Stimulated activated CD8-positive, alpha-beta memory T cell treated with anti-CD3 and anti-CD28 coated beads, Interleukin-15, amount 100 ng/mL, for 1 hour (primary cell): ENCODE measurements around the gene SLAMF8.

Experiments used
- DNase-seq: peaks from one replicate; pipeline ENCODE4 v3.0.0-alpha.2; 2020; ENCODE audit warnings: low read depth

The SLAMF8 gene

DNA sequence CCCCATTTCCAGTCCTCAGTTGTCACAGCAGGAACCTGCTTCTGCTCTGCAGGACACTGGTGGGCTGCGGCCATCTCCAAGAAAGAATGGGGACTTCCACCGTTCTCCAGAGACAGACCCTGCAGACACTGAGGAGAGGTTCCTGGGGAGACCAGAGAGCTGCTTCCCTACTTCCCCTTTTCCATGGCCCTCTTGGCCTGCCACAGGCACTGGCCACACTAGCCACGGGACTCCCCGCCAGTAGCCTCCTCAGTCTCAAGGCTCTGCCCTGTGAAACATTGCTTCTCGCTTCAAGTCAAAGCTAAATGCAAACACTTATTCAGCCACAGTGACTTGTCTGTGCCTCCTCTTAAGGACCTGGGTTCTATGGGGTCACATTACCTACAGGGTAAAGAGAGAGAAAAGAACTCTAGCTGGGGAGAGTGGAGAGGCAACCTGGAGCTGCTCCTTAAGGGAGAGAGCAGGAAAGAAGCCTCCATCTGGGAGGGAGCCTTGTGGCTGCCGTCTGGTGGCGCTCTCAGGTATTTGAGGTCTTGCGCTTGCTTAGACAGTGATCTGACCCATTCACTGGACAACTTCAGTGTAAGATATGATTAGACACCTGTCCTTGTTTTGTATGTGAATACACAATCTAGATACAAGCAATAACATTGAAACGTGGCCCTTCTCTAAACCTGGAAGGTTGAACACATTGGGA is 5.4 kb upstream of the SLAMF8 start:
- DNase-seq: no peak

DNA sequence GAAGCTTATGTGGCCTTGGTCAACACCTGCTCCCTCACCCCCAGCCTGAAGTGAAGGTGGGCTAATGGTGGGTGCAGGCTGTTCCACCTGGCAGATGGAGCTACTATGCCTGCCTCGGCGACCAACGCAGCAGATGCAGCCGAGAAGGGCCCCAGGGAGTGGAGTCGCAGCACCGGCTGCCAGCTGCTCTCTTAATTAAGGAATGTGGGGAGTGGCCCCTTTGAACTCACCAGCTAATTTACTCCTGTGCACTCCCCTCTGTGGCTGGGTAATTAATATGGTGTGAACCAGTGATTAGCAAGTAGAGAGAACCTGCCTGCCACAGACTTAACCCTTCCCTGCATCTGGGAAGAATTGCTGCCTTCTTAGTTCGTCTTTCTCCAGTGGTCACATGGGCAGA is 3.3 kb upstream of the SLAMF8 start:
- DNase-seq: no peak

DNA sequence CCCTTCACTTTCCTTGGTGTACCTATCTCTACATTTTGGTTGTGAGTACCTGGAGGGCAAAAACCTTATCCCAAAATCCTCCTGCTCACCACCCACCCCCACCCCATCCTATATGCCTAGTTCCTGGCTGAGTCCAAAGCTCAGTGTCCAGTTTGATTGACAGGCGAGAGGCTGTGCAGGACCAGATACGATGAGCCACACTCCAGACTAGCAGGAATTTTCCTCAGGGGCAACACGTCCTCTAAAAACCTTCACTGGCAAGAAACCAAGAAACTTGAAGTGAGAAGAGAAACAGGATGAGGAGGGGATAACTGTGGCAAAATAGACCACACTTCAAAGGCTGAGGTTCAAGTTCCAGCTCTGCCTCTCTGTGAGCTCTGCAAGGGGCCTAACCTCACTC is 1.1 kb upstream of the SLAMF8 start:
- no peak for DNase-seq

DNA sequence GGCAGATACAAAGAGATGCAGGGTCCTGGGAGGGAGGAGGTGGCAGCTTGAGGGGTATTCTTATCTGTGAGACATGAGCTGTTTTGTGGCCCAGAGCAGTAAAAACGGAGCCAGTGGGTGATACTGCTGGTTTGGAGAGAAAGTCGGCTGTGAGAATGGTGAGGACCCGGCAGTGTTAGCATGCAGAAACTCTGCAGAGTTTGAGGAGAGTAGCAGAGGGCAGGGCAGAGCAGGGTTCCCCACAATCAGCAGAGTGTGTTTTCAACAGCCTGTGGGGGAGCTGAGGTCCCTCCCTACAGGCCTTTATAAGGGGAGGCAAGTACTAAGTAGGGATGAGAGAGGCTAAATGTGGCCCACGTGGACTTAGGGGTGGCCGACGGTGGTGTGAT is 423 bp downstream of the SLAMF8 start:
- no peak for DNase-seq

DNA sequence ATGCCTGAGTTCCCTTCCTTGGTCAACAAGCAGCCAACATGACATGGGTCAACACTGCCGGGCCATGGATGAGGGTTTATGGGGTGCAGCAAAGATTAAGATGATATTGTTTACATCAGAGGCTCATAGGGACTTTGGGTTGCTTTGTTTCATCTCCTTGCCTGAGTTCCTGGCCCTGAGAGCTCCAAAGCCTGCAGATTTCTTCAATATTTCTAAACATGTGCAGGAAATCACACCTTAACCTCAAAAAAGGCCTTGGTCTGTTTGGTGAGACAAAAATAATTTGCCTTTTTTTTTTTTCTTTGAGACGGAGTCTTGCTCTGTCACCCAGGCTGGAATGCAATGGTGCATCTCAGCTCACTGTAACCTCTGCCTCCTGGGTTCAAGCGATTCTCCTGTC is 876 bp downstream of the SLAMF8 start:
- DNase-seq: no peak

DNA sequence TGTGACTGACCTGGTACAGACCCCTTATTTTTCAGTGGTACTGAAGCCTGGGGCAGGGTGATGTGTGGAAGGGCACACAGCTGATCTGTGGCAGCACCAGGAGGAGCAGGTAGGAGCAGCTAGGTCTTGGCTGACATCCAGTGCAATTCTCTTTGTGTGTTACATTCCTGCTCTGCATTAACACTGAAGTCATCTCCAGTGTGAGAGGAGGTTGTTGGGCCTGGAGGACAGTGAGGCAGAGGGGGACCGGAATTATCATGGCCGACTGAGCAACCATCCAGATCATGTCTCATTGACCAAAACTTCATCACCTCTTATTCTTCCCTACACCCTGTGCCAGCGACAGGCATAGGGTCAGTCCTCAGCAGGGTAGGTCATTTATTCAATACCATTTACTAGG is 1.5 kb downstream of the SLAMF8 start:
- DNase-seq: no peak

DNA sequence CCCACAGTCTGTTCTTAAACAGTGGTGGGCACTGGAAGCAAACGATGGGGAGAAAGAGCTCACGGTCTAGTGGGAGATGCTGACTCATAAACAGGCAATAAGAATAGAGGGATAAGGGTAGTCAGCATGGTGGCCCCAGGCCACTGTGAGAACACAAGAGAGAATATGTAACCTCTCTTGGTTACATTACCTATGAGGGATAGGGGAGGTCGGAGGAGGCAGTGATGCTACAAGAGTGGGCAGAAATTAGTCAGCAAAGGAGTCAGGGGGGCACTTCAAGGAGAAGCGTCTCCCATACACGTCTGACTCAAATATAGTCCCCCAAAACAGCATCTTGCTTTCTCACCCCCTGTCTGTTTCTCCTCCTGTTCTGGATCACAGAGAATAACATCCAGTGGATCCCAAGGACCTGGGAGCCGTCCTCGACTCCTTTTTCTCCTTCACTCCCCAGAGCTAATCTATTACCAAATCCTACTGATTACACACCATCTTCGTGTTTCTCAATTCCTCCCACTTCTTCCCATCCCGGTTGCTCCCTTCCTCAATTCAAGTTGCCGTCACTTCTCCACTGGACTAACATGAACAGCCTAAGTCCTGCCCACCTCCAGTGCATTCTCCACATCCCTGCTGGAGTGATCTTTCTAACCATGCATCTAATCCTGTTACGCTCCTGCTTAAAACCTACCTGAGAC is 2.1 kb downstream of the SLAMF8 start:
- DNase-seq: no peak

DNA sequence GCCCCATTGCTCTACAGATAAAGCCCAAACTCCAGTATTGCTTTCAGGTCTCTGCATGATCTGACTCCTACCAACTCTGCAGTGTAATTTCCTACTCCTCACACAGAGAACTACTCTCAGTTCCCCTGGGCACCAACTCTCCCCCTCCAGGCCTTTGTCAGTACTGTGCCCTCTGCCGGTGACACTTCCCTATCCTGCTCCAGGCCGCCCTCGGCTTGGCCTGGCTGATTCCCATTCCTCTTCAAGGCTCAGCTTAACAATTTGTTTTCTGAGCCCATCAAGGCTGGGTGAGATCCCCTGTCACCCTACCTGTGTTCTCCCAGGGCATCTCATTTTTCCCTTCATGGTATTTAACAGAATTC is 2.6 kb downstream of the SLAMF8 start:
- DNase-seq: no peak

DNA sequence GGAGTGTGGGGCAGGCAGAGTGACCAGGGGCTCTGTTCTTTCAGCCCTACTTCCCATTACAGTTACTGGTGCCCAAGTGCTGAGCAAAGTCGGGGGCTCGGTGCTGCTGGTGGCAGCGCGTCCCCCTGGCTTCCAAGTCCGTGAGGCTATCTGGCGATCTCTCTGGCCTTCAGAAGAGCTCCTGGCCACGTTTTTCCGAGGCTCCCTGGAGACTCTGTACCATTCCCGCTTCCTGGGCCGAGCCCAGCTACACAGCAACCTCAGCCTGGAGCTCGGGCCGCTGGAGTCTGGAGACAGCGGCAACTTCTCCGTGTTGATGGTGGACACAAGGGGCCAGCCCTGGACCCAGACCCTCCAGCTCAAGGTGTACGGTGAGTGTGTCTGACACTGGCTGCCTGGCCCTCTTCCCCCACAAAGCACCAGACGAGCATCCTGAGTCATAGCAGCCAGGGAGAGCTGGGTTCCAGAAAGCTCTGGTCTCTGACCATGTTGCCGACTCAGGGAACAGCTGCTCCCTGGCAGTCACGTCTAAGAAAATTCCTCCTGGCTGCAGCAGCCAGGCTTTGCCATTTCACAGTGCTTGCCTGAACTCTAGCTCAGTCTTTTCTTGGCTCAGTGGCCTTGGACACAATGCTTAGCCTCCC is 3.3 kb downstream of the SLAMF8 start:
- no peak for DNase-seq

DNA sequence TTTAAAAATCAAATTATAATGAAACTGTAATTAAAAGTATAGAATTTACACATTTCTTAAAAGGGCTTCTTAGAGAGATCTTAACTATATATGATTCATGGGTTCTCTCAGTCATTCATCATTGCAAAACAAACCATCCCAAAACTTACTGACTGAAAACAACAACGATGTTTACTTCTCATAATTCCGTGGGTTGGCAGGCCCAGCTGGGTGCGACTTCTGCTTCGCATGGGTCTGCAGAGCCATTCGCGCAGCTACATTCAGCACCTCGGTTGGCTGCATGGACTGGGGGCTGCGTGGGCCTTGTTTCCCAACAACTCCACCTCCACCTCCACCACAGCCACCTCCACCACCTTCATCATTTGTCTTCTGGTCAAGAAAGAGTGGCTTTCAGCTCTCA is 4.0 kb downstream of the SLAMF8 start:
- no peak for DNase-seq

DNA sequence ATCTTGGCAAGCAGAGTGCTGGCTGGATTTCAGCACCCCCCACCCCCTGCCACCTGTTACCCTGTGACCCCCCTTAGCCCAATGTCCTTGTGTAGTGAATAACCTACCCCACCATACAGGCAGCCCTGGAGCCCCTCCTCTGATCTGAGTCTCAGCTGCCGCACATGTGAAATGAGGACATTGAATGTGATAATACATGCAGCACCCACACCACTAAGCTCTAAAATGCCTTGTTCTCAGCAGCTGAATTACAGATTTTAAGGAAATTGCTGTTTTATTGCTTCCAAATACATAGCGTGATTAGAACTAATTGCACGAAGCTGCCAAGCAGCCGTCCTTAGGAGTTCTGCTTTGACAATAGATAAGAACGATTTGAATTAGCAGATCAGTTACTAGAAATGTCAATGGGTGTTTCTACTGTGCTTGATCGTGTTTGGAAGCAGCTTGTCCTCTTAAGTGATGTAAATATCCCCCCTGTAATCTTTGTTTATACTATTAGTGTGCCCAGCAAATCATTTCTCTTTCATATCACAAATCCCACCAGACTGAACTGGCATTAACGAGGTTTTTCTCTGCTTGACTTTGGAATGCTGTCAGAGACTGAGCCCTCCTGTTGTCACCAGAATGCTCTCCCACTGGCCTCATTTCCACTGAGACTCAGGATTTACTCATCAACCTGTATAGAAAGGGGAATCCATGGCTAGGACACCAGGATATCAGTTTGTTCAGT is 4.9 kb downstream of the SLAMF8 start:
- DNase-seq: no peak

DNA sequence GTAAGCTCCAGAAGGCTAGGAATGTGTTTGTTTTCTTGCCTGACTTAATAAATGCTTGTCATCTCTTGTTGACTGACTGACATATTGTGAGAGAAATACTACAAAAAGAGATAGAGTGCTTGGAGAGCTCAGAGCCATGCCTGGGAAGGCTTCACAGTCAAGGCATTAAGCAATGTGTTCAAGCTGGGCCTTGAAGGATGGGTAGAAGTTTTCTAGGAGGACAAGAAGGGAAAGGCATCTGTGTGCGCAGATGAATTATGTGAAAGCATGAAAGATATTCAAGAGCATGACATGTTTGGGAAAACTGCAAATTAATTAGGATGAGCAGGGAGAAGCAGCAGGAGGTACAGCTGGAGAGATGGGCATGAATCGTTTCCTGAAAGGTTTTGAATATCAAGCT is 5.6 kb downstream of the SLAMF8 start:
- DNase-seq: no peak

DNA sequence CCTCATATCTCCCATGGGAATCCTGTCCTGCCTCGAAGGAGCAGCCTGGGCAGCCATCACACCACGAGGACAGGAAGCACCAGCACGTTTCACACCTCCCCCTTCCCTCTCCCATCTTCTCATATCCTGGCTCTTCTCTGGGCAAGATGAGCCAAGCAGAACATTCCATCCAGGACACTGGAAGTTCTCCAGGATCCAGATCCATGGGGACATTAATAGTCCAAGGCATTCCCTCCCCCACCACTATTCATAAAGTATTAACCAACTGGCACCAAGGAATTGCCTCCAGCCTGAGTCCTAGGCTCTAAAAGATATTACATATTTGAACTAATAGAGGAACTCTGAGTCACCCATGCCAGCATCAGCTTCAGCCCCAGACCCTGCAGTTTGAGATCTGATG is 8.7 kb downstream of the SLAMF8 start:
- no peak for DNase-seq

DNA sequence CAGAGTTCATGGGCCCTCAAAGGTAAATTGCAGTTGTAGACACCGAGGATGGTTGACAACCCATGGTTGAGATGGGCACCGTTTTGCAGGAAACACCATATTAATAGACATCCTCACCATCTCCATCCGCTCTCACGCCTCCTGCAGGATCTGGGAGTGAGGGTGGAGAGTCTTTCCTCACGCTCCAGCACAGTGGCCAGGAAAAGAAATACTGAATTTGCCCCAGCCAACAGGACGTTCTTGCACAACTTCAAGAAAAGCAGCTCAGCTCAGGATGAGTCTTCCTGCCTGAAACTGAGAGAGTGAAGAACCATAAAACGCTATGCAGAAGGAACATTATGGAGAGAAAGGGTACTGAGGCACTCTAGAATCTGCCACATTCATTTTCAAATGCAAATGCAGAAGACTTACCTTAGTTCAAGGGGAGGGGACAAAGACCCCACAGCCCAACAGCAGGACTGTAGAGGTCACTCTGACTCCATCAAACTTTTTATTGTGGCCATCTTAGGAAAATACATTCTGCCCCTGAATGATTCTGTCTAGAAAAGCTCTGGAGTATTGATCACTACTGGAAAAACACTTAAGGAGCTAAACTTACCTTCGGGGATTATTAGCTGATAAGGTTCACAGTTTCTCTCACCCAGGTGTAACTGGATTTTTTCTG is 9.3 kb downstream of the SLAMF8 start:
- DNase-seq: no peak

DNA sequence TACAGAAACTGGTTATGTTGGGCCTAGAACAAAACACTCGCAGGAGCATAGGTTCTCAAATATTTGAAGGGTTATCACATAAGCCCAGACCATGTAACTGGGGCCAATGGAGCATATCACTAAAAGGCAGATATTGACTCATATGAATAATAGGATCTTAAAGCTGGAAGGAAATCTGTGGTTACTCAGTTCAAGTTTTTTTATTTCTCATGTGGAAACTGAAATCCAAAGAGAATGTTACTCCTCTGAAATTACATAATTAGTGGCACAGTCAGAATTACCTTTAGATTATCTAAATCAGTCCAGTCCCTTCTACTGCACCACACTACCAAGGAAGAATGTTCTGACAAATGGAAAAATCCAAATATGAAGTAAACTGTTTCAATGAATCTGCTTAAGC is 12.0 kb downstream of the SLAMF8 start:
- DNase-seq: no peak

DNA sequence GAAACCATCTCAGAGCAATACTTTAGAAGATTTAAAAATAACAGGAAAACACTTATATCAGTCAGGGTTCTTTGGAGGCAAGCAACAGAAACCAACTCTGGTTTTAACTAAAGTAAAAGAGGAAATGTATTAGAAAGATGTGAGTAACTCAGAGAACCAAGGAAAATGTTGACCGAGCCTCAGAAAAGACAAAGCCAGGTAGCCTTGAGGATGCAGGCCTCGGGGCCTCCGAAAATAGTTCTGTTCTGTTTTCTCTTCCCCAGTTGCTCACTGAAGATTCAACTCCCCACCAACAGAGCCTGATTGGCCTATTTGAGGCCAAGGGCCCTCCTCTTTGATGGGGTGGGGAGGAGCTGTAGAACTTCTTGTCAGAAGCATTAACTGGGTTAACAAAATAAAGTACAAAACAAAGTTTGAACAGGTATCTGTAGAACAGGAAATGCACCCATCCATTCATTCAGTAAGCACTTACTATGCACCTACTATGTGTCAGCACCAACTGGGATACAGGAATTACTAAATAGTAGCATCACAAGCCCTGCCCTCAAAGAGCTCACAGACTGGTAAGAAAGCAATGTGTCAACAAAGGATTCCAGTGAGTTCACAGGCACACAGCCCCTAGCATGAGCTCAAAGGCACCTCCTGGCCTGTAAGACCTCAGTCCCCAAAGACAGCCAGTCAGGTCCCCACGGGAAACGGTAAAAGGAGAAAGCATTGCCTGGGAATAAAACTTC is 12.6 kb downstream of the SLAMF8 start:
- DNase-seq: no peak

DNA sequence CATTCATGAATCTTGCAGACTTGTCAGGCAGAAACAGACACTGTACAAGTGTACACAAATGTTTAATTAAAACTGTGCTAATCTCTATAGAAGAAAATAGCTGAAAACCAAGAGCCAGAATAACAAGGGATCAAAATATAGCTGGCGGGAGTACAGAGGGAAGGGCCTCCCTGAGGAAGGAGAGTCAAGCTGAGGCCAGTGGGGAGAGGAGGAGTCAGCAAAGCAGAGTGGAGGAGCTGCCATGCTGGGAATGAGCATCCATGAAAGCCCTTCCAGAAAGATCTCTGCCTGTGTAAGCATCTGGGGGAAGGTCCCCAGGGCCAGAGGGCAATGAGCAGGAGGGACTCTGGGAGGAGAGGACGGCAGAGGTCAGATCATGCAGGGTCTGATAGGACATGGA is 15.1 kb downstream of the SLAMF8 start:
- DNase-seq: no peak

DNA sequence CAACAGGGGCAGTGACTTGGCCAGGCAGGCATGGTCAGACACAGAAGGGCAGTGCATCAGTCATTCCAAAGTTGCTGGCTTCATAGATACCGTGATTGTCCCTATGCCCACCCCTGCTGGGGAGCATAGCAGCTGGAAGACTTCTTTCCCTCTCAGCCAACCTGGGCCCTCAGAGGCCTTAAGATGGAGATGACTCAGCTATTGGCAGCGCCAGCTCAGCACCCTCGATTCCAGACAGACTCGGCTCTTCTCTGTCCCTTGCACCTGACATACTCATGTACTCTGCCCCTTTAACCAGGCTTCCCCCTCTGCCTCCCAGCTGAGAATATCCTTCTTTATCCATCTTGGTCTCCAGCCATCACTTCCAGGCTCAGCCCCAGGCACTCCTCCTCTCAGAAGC is 16.8 kb downstream of the SLAMF8 start:
- DNase-seq: no peak

DNA sequence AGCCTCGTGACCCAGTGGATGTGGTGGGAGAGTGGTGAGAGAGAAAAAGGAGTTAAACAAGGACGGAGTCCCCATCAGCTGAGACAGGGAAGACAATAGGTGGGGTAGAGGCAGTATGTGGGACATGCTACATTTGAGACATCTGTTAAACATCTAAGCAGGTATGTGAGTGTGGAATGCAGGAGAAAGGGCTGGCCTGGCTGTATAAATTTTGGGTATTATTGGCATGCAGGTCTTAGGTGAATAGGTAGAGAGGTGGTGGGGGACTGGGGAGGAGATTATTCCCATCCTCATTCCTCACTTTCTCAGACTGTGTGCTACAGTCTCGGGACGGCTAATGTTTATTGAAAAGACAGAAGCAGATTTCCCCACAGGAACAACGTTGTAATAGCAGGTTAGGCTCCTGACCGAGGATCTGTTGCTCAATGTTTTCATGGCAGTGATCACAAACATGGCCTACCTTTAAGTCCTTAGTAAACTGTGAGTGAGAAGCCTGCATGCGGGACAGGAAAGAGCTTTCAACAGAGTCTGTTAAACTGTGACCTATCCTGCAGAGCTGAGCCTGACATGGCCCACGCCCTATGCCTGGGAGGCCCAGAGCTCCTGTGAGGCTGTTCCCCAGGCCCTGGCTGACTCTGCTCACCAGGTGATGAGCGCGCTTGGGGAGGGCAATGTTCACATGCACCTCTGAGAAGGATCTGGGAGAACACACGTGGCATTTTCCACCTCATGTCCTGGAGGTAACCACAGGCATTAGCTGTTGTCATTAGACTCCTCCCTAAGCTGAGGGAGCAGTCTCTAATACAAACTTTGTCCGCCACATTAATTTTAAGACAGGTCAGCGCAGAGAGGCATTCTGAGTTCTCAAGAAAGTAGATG is 19.3 kb downstream of the SLAMF8 start:
- DNase-seq: no peak

DNA sequence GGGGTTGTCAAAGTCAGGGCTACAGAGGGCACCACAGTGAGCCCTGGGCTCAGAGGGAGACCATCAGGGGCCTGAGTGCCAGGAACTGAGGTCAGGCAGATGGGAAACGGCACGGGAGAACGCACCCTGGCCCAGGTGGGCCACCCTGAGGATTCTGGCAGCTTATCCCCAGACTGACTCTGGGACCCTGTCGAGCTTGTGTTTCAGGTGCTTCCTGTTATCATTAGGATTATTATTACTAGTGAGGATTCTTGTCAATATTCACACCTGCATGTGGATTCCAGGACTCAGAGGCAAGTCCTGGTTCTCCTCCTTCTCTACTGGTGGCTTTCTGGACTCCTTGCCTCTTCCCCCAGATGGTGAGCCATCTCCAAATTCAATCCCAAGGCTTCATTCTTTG is 20.6 kb downstream of the SLAMF8 start:
- no peak for DNase-seq

DNA sequence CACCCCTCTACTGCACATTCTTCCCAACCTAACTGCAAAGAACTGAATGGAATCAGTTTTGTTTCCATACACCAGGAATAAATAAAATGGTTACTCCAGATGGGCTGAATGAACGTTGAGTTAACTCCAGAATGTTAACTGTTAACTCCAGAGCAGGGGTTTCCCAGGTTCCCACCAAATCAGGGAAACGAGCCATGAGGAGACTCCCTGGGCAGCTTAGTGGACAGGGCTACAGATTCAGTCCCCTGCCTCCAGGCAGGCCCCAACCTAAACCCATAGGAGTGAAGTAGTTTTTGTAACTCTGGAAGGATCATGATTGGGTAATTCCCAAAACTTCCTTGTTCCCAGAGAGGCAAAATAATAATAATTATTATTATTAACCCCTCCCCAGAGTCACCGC is 21.7 kb downstream of the SLAMF8 start:
- DNase-seq: no peak
